CMK (cell line): ENCODE results near the gene STXBP6.
"Not testable (repeated sequence)": the region's sequence is repeated elsewhere in the genome, so short reads cannot be mapped to it uniquely, and the experiment has no call there.

ENCODE experiments used
- DNase-seq: peaks from one replicate; pipeline ENCODE4 v3.0.0-alpha.2; 2010; ENCODE audit warnings: low read depth

STXBP6 gene

GRCh38 chr14:24801024-24801423, 248.9 kb downstream of the STXBP6 start:
- DNase-seq = no peak

DNA sequence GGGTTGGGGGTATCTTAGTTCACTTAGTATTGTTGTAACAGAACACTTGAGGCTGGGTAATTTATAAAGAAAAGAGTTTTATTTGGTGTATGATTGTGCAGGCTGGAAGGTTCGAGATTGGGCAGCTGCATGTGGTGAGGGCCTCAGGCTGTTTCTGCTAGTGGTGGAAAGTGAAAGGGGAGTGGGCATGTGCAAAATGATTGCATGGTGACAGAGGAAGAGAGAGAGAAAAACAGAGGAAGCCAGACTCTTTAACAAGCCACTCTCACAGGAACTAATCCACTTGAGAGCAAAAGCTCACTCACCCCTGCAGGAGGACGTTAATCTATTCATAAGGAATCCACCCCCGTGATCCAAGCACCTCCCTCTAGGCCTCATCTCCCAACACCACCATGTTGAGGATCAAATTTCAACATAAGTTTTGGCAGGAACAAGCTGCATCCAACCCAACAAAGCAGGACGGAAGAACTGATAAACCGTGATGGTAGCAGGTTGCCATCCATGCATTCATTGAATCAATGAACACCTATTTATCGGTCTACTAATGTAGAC, 251.0 kb downstream of the STXBP6 start:
- DNase-seq = no peak

GRCh38 chr14:24795406-24795805, 254.5 kb downstream of the STXBP6 start:
- DNase-seq = no peak

DNA sequence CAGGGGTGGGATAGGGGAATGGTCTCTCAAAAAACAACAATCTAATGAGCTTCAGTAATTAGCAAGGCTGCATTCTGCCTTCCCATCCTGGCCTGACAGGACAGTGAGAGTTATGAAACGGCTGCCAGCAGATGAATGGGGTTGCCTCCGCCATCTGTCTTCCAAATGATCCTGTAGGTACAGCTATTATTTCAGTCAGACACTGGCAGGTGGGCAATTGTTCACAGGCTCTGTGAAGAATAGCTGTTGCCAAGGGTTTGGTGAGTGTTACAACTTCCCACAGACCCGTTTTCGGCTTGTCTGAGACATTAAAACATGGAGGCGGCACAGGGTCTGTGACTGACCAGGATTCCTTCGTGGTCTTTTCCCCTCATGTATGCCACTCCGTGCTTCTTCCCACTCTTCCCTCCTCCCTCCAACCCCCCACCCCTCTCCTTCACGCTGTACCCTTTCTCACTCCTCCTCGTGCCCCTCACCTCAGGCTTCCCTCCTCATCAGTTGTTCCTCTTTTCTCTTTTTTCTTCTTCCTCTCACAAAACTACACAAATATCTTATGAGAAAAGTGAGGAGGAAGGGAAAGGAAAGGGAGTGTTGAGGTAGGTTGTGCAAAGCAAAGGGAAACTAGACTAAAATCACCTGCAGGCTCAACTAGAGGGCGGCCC, 255.2 kb downstream of the STXBP6 start:
- DNase-seq = no peak

DNA sequence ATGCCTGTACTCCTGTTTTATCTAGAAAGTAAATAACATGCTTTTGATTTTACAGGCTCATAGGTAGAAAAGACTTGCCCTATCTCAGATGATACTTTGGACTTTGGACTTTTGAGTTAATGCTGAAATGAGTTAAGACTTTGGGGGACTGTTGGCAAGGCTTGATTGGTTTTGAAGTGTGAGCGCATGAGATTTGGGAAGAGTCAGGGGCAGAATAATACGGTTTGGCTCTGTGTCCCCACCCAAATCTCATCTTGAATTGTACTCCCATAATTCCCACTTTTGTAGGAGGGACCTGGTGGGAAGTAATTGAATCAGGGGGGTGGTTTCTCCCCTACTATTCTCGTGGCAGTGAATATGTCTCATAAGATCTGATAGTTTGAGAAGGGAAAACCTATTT, 259.8 kb downstream of the STXBP6 start:
- DNase-seq = no peak

GRCh38 chr14:24789378-24789884, 260.5 kb downstream of the STXBP6 start:
- no peak for DNase-seq

- DNase-seq = no peak
Observed at GRCh38 chr14:24785698-24786097, 264.2 kb downstream of the STXBP6 start.

- no peak for DNase-seq
Observed at GRCh38 chr14:24784981-24785380, 265.0 kb downstream of the STXBP6 start.

DNA sequence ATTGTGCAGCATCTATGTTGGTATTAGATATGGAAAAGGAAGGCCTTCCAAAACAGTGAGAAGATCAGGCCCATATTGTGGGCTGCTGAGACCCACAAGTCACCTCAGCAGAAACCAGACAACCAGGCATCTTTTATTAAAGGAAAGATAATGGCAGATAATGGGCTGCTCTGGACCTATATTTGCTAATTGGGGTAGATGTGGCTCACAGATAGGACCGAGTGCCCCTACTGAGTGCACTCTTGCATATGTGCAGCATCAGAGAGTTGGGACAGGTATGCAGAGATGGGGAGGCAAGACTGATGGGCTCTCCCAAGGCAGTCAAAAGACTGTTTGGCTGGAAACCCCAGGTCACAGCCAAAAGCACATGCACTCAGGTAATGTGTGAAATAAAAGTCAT, 266.2 kb downstream of the STXBP6 start:
- DNase-seq = no peak

DNA sequence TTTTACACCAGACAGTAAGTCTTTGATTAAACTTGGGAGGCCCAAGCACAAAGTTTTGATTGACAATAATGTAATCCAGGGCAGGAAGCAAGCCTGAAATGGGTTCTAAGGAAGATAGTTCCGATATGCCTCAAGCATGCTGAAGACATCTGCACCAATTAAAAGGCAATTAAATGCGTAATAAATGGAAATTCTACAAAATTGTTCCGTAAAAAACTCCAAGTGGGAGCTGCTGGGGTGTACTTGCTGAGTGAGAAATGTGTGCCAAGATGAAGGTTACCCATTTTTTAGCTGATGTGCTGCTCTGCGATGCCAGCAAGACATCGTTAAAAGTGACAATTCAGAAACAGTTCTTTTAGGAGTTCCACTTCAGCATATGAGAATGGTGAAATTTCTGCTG, 269.7 kb downstream of the STXBP6 start:
- no peak for DNase-seq

DNA sequence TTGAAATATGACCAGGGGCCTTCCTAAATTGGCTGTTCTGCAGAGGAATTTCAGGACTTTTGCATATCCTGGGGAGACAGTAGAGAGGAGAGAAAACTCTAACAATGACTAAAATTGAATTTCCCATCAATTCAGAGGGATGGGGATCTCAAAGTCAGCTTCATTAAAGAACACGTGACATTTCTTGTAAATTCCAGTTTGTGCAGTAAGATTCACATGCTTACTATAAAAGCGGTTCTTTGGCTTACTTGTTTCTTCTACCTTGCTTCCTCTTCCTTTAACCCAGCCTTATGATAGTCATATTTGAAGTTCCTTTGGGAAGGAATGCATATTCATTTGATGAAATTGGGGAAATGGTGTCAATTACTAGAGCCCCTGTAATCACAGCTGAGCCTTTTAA, 272.3 kb downstream of the STXBP6 start:
- DNase-seq = no peak

- DNase-seq = no peak
Observed at GRCh38 chr14:24775950-24776349, 274.0 kb downstream of the STXBP6 start.

- no peak for DNase-seq
Observed at GRCh38 chr14:24774187-24774915, 275.6 kb downstream of the STXBP6 start.

- not testable (repeated sequence) for DNase-seq
Observed at GRCh38 chr14:24773564-24773963, 276.4 kb downstream of the STXBP6 start.

- no peak for DNase-seq
Observed at GRCh38 chr14:24766434-24766833, 283.5 kb downstream of the STXBP6 start.

GRCh38 chr14:24761141-24761540, 288.8 kb downstream of the STXBP6 start:
- no peak for DNase-seq
